Upper lobe of left lung (tissue), 4 donors: ENCODE measurements around the gene RPL35A.

Source experiments
- CTCF ChIP-seq, 6 experiments: fragments of 450-650 bp in 4 of 6; fragments of 200-600 bp in 2 of 6; sonication (generic) in 2 of 6; IDR thresholded peaks; one replicate each; pipeline ENCODE4 v1.5.1; 2016 to 2019; ENCODE audit warnings: antibody characterized with exemption in 6 of 6
- POLR2A ChIP-seq, 4 donors: fragments of 450-650 bp; IDR thresholded peaks; one replicate each; pipeline ENCODE4 v1.5.1; 2016 to 2017; ENCODE audit warnings: antibody characterized with exemption in 4 of 4, mild to moderate bottlenecking in 2 of 4
- POLR2AphosphoS5 ChIP-seq, 2 donors: sonication (generic); formaldehyde crosslinking; IDR thresholded peaks; one replicate each; pipeline ENCODE4 v1.5.1; 2017; ENCODE audit warnings: antibody characterized with exemption in 2 of 2

DNA sequence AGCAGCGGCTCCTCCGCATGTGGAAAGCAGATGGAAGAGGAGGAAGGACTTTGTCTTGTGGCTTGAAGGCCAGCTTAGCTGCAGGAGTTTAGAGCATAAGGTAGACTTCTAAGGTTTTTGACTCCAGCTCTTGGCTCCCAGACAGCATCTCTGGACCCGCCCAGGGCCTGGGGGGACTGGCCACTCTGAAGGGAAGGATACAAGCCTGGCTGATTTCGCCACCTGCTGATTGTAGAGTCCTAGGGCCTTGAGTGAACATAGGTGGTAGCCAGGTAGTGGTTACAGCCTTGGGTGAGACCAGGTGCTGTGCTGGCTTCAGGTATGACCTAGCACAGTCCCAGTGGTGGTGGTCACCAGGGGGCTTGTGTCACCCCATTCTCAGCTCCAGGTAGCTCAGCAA, 48.4 kb upstream of the RPL35A start:
- TF ChIP-seq CTCF (IDR thresholded peaks at IDR 0.05) (no peak), POLR2A (IDR thresholded peaks at IDR 0.05) (no peak), POLR2AphosphoS5 (IDR thresholded peaks at IDR 0.05) (no peak)
